Measurements from ENCODE around the gene ATG2A.

- TF ChIP-seq USF2 (IDR thresholded peaks at IDR 0.05; ENCODE audit: low read length) (no peak), TAF1 (IDR thresholded peaks at IDR 0.05; ENCODE audit: low read depth, low read length) (no peak), CTCF (IDR thresholded peaks at IDR 0.05; ENCODE audit: control extremely low read depth in 1 of 3, insufficient read depth in 1 of 3, low read depth in 1 of 3, low read length in 3 of 3) (no peak)
Observed at GRCh38 chr11:64865286-64866172, 51.5 kb downstream of the ATG2A start.
